Omental fat pad (tissue), 4 donors: ENCODE results near the gene MEIOC. TPM values are rescaled to one million over a fixed set of nuclear protein-coding genes. Genes with fewer than 3 reads are reported as not detected.
A peak's percentile ranks its signal among the peaks of the same experiment; 100 is the strongest.
"Not testable (repeated sequence)": the region's sequence is repeated elsewhere in the genome, so short reads cannot be mapped to it uniquely, and the experiment has no call there.

Source experiments
- ATAC-seq: fragments of 150-250 bp; one replicate; pipeline ENCODE4 v1.9.1; 2016; ENCODE audit warnings: mild to moderate bottlenecking, moderate library complexity; ENCODE audit not compliant: low FRiP score
- DNase-seq: peaks from one replicate; pipeline ENCODE4 v3.0.0-alpha.2; 2019; ENCODE audit warnings: low spot score
- total RNA-seq, 4 donors: library from RNA; depleted of rRNA; stranded (reverse); fragments of >200 nt; gene quantifications; one replicate each; pipeline ENCODE4 v1.1.0, GENCODE V29; 2016
- TF ChIP-seq, protein P1 (sequence below), 3 donors: fragments of 450-650 bp; IDR thresholded peaks; one replicate each; pipeline ENCODE4 v1.5.1; 2016 to 2017; ENCODE audit warnings: antibody characterized with exemption in 3 of 3, mild to moderate bottlenecking in 3 of 3, moderate library complexity in 2 of 3

MEIOC gene
- total RNA-seq, 4 donors from 2014 or later: not detected

DNA sequence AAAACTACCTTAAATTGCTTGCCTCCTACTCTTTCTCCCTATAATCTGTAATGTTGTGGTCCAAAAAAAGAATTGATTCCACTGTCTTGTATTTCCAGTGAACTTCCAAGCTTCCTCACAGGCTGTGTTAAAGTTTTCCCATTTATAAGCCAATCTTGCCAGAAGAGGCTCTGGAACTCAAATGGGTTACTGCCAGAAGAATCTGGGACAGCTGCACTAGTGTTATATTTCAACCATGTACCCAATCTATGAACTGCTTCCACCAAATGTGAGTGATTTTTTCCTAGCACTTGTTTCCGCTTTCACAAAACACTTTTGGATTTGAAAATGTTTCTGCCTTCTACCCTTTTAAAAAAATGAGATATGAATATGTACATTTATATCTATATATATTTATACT, 31.5 kb downstream of the MEIOC start:
- ATAC-seq (no peak), DNase-seq (no peak)

DNA sequence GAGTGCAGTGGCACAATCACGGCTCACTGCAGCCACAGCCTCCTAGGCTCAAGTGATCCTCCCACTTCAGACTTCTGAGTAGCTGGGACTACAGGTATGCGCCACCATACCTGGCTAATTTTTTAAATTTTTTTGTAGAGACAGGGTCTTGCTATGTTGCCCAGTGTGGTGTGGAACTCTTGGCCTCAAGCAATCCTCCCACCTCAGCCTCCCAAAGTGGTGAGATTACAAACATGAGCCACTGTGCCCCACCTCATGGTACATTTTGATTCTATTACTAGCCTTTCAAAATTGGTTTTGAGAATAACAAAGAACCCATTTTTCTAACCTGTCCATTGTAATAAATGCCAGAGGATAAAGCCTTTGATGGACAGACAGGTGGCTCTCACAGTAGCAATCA, 31.9 kb downstream of the MEIOC start:
- TF ChIP-seq, protein P1, sequence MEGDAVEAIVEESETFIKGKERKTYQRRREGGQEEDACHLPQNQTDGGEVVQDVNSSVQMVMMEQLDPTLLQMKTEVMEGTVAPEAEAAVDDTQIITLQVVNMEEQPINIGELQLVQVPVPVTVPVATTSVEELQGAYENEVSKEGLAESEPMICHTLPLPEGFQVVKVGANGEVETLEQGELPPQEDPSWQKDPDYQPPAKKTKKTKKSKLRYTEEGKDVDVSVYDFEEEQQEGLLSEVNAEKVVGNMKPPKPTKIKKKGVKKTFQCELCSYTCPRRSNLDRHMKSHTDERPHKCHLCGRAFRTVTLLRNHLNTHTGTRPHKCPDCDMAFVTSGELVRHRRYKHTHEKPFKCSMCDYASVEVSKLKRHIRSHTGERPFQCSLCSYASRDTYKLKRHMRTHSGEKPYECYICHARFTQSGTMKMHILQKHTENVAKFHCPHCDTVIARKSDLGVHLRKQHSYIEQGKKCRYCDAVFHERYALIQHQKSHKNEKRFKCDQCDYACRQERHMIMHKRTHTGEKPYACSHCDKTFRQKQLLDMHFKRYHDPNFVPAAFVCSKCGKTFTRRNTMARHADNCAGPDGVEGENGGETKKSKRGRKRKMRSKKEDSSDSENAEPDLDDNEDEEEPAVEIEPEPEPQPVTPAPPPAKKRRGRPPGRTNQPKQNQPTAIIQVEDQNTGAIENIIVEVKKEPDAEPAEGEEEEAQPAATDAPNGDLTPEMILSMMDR (IDR thresholded peaks at IDR 0.05): no peak
- ATAC-seq (no peak), DNase-seq (no peak)

More for the DNA sequence above, 31.5 kb downstream of the MEIOC start:
- TF ChIP-seq, protein P1 (IDR thresholded peaks at IDR 0.05): no peak

DNA sequence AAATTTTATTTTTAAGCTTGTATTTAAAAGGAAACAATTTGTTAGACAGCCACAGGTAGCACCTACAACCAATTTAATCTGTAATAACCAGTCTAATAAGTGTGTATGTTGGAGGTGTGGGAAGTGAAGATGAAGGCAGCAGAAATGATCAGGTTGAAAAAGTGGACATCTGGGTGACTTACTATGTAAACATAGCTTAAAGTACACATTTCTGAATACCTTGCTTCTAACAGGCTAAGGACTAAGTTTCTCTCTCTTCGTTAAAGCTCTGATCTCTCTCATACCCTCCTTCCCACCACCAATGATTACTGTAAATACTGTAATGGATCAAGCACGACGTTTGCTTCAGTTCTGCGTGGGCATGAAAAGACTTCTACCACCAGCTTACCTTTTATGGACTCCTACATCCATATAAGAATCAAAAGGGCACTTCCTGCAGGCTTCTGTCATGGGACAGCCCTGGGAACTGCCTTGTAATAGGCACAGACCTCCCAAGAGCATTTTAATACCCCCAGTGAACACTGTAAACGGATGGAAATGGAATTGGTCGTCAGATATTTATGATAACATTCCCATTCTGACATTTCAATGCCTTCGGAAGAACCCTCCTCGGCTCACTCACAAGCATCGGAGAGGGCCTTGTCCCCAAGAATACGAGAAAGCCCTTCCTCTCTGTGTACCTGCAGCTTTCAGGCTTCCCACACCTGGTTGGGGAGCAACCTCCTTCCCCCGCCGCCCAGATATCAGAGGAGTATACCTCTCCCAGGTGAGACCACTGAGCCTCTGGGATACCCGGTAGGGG, 32.6 kb downstream of the MEIOC start:
- ATAC-seq (no peak), DNase-seq (no peak)
- TF ChIP-seq, protein P1 (IDR thresholded peaks at IDR 0.05): no peak

DNA sequence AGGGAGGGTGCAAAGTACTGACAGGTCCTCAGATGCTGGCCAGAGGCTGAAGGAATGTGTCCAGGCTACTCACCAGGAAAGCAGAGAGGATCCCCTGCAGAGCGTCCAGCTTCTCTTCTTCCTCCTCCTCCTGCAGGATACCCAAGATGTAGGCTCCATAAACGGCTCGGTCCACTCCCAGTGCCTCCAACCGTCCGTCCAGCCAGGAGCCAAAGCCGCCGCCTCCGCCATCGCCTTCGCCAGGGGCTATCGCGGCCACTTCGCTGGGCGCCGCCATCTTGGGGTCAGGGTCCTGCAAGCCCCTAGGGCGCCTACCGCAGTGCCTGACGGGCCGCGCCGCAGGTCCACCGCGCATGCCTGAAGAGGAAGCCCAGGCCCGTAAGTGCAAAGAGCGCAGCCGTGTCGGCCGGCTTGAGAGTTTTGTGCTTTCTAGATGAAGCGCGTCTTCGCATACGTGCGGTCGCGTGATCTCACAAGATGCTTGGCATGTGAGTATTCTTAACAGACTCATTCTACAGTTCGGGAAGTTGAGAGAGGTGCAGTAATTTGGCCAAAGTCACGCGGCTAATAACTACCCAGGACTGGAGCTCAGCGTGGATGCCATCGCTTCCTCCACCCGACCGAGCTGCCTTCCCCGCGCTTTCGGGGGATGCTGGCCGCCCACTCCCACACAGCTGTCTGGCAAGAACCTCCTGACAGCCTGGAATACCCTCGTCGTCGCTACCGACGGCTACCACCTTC, 33.4 kb downstream of the MEIOC start, which contains the start of gene CCDC43:
Gene CCDC43, minus strand, starts transcription at position 300 of the 741 bp plus-strand sequence. Its CDS starts 23 bp downstream, at position 277.
- DNase-seq: peak; percentile 66
- ATAC-seq: peak; percentile 96
- TF ChIP-seq, protein P1 (IDR thresholded peaks at IDR 0.05): no peak

DNA sequence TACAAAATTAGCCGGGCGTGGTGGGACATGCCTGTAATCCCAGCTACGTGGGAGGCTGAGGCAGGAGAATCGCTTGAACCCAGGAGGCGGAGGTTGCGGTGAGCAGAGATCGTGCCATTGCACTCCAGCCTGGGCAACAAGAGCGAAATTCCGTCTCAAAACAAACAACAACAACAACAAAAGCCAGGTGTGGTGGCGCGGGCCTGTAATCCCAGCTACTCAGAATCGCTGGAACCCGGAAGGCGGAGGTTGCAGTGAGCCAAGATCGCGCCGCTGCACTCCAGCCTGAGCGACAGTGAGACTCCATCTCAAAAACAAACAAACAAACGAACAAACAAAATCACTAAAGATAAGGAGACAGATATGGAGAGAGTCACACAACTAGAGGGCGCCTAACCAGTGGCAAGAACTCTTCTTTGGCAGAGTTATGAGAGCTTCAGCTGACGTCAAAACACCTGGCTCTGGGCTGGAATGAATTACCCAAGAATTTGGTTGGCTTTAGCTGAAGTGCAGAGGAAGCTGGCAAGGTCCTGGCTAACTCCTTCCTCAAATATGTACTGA, 34.6 kb downstream of the MEIOC start:
- ATAC-seq: not testable (repeated sequence)

DNA sequence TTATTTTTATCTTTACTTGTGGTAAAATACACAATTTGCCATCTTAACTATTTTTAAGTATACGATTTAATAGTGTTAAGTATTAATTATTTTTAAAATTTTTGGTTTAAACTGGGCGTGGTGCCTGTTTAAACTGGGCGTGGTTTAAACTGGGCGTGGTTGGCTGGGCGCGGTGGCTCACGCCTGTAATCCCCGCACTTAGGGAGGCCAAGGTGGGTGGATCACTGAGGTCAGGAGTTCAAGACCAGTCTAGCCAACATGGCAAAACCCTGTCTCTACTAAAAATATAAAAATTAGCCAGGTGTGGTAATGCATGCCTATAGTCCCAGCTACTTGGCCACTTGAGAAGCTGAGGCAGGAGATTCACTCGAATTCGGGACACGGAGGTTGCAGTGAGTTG, 37.3 kb downstream of the MEIOC start:
- ATAC-seq (no peak), DNase-seq (no peak)
- TF ChIP-seq, protein P1 (IDR thresholded peaks at IDR 0.05): no peak

More for the DNA sequence above, 34.6 kb downstream of the MEIOC start:
- DNase-seq: not testable (repeated sequence)

DNA sequence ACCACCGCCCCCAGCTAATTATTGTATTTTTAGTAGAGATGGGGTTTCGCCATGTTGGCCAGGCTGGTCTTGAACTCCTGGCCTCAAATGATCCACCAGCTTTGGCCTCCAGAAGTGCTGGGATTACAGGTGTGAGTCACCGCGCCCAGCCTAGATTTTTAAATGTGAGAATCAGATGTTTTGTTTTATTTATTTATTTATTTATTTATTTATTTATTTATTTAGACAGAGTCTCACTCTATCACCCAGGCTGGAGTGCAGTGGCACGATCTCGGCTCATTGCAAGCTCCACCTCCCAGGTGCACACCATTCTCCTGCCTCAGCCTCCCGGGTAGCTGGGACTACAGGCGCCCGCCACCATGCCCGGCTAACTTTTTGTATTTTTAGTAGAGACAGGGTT, 44.0 kb downstream of the MEIOC start:
- DNase-seq, ATAC-seq: not testable (repeated sequence)
